LNCAP (cell line): ENCODE measurements around the gene MTERF4.

Experiments
- TF ChIP-seq, protein P1 (sequence below): fragments of 450-650 bp; IDR thresholded peaks from 2 replicates; pipeline ENCODE4 v1.5.1; 2017; ENCODE audit warnings: mild to moderate bottlenecking

Gene MTERF4

DNA sequence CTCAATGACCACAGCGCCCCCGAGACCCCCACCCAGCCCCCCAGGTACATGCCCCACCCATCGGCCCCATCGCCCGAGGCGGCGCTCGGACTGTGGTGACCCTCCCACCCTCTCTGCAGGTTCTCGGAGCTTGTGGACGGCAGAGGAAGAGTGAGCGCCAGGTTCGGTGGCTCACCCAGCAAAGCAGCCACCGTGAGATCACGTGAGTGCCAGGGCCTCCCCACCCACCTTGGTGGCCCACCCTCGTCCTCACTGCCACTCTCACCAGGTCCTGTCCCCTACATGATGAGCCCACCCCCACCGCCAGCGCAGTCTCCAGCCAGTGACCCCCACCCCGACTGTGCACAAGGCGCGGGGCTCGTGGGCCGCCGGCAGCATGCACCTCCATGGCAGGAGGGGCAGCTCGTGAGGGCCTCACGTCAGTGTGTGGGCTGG, 30.4 kb downstream of the MTERF4 start:
- TF ChIP-seq, protein P1, sequence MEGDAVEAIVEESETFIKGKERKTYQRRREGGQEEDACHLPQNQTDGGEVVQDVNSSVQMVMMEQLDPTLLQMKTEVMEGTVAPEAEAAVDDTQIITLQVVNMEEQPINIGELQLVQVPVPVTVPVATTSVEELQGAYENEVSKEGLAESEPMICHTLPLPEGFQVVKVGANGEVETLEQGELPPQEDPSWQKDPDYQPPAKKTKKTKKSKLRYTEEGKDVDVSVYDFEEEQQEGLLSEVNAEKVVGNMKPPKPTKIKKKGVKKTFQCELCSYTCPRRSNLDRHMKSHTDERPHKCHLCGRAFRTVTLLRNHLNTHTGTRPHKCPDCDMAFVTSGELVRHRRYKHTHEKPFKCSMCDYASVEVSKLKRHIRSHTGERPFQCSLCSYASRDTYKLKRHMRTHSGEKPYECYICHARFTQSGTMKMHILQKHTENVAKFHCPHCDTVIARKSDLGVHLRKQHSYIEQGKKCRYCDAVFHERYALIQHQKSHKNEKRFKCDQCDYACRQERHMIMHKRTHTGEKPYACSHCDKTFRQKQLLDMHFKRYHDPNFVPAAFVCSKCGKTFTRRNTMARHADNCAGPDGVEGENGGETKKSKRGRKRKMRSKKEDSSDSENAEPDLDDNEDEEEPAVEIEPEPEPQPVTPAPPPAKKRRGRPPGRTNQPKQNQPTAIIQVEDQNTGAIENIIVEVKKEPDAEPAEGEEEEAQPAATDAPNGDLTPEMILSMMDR: no peak

DNA sequence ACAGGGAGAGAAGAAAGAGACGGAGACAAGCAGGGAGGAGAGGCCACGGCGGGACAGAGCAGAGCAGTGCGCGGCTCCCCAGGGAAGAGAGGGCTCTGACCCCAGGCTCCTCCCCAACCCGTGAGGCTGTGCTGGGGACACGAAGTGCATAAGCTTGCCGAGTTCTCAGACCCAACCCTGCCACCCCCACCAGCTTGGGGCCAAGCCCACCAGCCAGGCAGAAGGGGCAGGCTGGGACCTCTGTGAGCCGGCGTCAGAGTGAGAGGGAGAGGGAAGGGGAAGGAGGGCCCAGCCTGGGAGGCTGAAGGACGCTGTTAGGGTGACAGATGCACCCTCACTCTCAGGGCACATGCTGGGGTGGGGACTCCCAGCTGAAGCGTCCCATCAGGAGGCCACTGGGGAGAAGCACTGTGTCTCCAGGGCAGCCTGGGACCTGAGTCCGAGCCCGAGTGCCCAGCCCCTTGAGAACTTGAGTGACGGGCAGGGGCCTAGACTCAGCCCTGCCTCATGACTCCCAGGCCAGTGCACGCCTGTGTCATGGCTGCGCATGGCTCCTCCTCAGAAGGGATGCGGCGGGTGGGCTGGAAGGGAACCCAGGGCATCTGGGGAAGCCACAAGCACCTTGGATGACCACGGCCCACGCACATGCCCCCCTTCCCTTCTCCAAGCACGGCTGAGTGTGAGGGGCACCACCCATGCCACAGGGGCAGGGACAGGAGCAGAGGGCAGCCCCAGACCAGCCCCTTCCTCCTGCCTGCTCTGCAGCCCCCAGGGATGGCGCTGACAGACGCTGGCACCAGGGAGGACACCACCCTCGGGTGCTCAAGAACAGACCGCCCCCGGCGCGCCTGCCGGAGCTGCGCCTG, 31.0 kb downstream of the MTERF4 start:
- TF ChIP-seq, protein P1: no peak

DNA sequence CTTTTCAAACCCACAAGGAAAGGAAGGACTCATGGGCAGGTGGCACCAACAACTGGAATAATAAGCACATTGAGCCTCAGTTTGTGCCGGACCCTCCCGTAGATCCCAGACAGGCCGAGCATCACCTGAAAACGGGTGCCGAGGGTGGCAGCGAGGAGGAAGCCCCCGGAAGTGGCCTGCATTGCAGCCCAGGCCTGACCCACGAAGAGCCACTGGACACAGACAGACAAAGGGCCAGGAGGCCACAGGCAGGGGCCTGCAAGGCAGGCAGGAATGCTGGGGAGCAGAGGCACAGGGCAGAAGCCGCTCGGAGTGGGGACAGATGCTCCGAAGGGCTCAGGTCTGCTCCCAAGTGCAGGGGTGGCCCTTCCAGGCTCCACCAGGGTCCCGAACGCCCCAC, 31.7 kb downstream of the MTERF4 start:
- TF ChIP-seq, protein P1: no peak

DNA sequence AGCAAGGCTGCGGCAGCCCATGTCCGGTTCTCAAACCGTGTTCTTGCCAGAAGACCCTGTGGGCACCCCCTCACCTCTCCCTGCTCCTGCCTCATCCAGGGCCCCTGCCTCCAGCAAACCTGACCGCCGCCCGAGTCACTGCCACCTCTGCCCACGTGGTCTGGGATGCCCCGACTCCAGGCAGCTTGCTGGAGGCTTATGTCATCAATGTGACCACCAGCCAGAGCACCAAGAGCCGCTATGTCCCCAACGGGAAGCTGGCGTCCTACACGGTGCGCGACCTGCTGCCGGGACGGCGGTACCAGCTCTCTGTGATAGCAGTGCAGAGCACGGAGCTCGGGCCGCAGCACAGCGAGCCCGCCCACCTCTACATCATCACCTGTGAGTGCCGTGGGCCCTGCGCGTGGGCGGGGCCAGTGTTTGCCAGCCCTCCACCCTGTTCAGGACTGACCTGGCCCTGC, 32.2 kb downstream of the MTERF4 start:
- TF ChIP-seq, protein P1: no peak

DNA sequence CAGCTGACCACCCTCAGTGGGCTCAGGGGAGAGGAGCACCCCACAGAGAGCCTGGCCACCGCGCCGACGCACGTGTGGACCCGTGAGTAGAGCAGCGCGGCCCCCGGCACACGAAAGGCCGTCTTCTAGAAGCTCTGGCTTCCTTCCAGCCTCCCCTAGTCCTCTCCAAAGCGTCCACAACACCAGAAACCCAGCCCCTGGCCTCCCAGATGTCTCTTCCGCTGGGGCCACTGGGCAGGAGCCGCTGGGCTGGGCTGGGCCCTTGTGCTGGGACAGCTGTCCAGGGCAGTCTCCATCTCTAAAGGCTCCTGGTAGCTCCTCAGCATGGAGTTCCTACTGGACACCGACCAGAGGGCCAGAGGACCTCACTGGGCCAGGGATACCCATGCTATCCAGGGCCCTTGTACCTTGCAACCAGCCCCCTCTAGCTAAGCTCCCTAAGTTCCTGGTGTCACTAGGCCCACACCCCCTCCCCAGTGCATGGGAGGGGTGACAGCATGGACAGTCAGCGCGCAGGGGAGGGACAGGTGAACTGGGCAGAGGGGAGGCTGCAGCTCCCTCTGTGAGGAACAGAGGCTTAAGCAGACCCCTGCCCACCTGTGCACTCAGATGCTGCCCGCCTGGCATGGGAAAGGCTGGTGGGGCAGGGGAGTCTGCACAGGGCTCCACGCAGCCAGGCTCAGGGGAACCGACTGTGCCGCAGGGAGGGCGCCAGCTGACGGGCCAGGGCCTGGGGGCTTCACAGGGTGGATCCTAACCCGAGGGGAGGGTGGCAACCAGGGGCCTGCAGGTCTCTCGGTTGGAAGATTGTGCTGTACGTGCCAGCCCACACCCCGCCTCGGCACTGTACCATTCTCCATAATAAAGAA, 32.9 kb downstream of the MTERF4 start:
- TF ChIP-seq, protein P1: no peak

DNA sequence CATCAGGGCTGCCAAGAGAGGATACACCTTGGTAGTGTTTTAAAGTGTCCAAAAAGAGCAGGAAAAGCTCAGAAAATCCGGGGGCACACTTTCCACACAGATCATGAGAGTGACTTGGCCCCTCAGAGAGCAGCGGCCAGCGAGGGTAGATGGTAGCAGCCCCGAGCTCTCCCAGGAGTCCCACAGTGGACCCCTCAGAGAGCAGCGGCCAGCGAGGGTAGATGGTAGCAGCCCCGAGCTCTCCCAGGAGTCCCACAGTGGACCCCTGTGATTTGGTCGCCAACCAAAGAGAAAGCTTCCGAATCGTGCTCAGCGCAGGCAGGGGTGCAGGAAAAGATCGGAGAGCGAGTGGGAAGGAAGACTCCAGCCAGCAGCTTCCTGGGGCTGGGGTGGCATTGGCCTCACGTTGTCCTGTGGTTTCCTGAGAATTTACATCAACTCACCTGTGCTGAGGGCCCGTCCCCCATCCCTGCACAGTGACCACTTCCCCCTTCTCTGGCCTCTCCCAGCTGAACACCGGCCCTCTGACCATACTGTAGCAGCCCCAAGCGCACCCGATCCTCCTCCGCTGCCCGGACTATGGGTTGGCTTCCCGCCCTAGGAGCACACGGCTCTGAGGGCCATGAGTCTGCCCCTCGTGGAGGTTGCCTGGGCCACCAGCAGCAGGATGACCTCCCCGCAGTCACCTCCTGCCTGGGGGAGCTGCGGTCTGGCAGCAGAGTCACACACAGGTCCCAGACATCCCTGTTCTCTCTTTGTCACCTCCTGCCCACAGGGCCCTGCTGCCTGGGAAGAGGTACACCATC, 33.7 kb downstream of the MTERF4 start:
- TF ChIP-seq, protein P1: no peak
